Ishikawa (cell line): Measurements from ENCODE around the gene NRXN3.

Experiments used
- CEBPB ChIP-seq: IDR thresholded peaks from 2 replicates; pipeline ENCODE4 v1.6.1; 2012
- CREB1 ChIP-seq: IDR thresholded peaks from 2 replicates; pipeline ENCODE4 v1.6.1; 2012; ENCODE audit warnings: low read depth
- EP300 ChIP-seq: IDR thresholded peaks from 2 replicates; pipeline ENCODE4 v1.6.1; 2012; ENCODE audit warnings: borderline replicate concordance
- TAF1 ChIP-seq: IDR thresholded peaks from 2 replicates; pipeline ENCODE4 v1.6.1; 2012; ENCODE audit warnings: low read depth, mild to moderate bottlenecking
- TEAD4 ChIP-seq: IDR thresholded peaks from 2 replicates; pipeline ENCODE4 v1.6.1; 2012
- ZBTB7A ChIP-seq: IDR thresholded peaks from 2 replicates; pipeline ENCODE4 v1.6.1; 2012; ENCODE audit warnings: low read depth

DNA sequence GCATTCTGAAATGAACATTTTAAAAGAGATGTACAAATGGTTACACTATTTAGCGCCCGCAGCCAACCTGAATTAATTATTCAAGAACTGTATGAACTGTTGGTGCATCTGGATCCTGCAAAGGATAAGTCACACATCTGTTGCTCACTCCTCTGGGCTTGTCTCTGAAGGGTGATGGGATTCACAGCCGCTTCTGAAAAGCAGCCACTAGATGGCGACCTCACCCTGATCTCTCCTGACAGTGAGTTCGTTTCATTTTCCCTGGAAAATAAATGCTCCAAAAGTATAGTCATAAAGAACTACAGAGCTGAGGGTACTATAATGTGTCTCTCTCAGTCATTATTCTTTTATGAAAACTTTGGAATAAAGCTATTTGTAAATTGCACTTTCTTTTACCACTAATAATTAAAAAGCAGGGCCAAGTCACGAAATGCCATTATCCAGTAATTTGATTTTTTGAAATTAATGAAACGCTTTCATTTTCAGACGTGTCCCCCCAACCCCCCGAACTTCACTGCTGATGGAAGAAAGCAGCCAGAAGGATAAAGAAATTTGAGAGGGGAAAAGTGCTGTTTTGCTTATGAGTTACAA lies 789.6 kb downstream of the NRXN3 start:
- no peak for TF ChIP-seq EP300
- TF ChIP-seq TAF1, result no peak
- TF ChIP-seq CREB1, result no peak
- TF ChIP-seq CEBPB, result no peak
- TF ChIP-seq TEAD4, result no peak
- no peak for TF ChIP-seq ZBTB7A
